HEK293 (cell line): Measurements from ENCODE around the gene SURF4.
A peak's percentile ranks its signal among the peaks of the same experiment; 100 is the strongest.

Experiments
- CTCF ChIA-PET: fragments of 350-600 bp; formaldehyde crosslinking; extraction: SDS; loops from one replicate; lab custom pipeline; 2021; ENCODE audit warnings: antibody characterized with exemption; lab: Yijun Ruan, JAX
- POLR2A ChIA-PET: fragments of 300-600 bp; formaldehyde crosslinking; extraction: SDS; loops from one replicate; lab custom pipeline; 2020; ENCODE audit warnings: antibody characterized with exemption, inconsistent platforms; lab: Yijun Ruan, JAX
- H3K27ac ChIP-seq: fragments of 200-500 bp; sonication (Bioruptor generic); 2 replicates; pipeline ENCODE4 v1.5.1; 2014; ENCODE audit warnings: low read depth, low read length, control low read depth, inconsistent platforms; ENCODE audit errors: extremely low read depth
- H3K36me3 ChIP-seq, 2 experiments: fragments of 200-500 bp in 1 of 2; sonication (Bioruptor generic) in 1 of 2; 1 replicate in 1 of 2; 2 replicates in 1 of 2; pipeline ENCODE4 v1.5.1; 2014 to 2017; ENCODE audit warnings: inconsistent platforms in 2 of 2, low read length in 2 of 2; ENCODE audit not compliant: control insufficient read depth in 2 of 2, insufficient read depth in 1 of 2
- H3K4me1 ChIP-seq: fragments of 200-500 bp; sonication (Bioruptor generic); 2 replicates; pipeline ENCODE4 v1.5.1; 2014; ENCODE audit warnings: mild to moderate bottlenecking, low read length, inconsistent platforms; ENCODE audit not compliant: control insufficient read depth, insufficient read depth
- H3K4me3 ChIP-seq: 2 replicates; pipeline ENCODE4 v1.5.1; 2011; ENCODE audit warnings: low read depth, mild to moderate bottlenecking, control low read depth, low read length, moderate library complexity
- H3K9me3 ChIP-seq: fragments of 200-500 bp; sonication (Bioruptor generic); 2 replicates; pipeline ENCODE4 v1.5.1; 2014; ENCODE audit warnings: low read depth, low read length, inconsistent platforms; ENCODE audit not compliant: control insufficient read depth, insufficient read depth
- GLI2 ChIP-seq: fragments of 450-650 bp; formaldehyde crosslinking; IDR thresholded peaks from 2 replicates; pipeline ENCODE4; 2017; ENCODE audit warnings: missing biosample characterization, missing genetic modification characterization, low read depth, borderline replicate concordance
- REPIN1 ChIP-seq: fragments of 450-650 bp; formaldehyde crosslinking; IDR thresholded peaks from 2 replicates; pipeline ENCODE4 v1.5.1; 2017; ENCODE audit warnings: missing biosample characterization, missing genetic modification characterization, low read depth
- SCRT1 ChIP-seq: fragments of 450-650 bp; formaldehyde crosslinking; IDR thresholded peaks from 2 replicates; pipeline ENCODE4 v1.5.1; 2016; ENCODE audit warnings: missing biosample characterization, missing genetic modification characterization, borderline replicate concordance
- SCRT2 ChIP-seq: fragments of 450-650 bp; formaldehyde crosslinking; IDR thresholded peaks from 2 replicates; pipeline ENCODE4 v1.5.1; 2016; ENCODE audit warnings: missing biosample characterization, missing genetic modification characterization
- YY1 ChIP-seq: fragments of 450-650 bp; formaldehyde crosslinking; IDR thresholded peaks from 2 replicates; pipeline ENCODE4 v1.5.1; 2018; ENCODE audit warnings: missing biosample characterization, missing genetic modification characterization
- ZFP69B ChIP-seq: fragments of 450-650 bp; formaldehyde crosslinking; IDR thresholded peaks from 2 replicates; pipeline ENCODE4 v1.5.1; 2016; ENCODE audit warnings: missing biosample characterization, missing genetic modification characterization
- ZNF121 ChIP-seq: fragments of 450-650 bp; formaldehyde crosslinking; IDR thresholded peaks from 2 replicates; pipeline ENCODE4 v1.5.1; 2016; ENCODE audit warnings: missing biosample characterization, missing genetic modification characterization
- ZNF211 ChIP-seq: fragments of 450-650 bp; formaldehyde crosslinking; IDR thresholded peaks from 2 replicates; pipeline ENCODE4 v1.5.1; 2016; ENCODE audit warnings: low read depth, missing biosample characterization, missing genetic modification characterization
- ZNF214 ChIP-seq: fragments of 450-650 bp; formaldehyde crosslinking; IDR thresholded peaks from 2 replicates; pipeline ENCODE4 v1.5.1; 2017; ENCODE audit warnings: missing biosample characterization, mild to moderate bottlenecking, missing genetic modification characterization, borderline replicate concordance
- ZNF248 ChIP-seq: fragments of 450-650 bp; formaldehyde crosslinking; IDR thresholded peaks from 2 replicates; pipeline ENCODE4 v1.5.1; 2017; ENCODE audit warnings: missing biosample characterization, missing genetic modification characterization
- ZNF416 ChIP-seq: fragments of 450-650 bp; formaldehyde crosslinking; IDR thresholded peaks from 2 replicates; pipeline ENCODE4 v1.5.1; 2016; ENCODE audit warnings: missing biosample characterization, missing genetic modification characterization
- ZNF423 ChIP-seq: fragments of 450-650 bp; formaldehyde crosslinking; IDR thresholded peaks from 2 replicates; pipeline ENCODE4 v1.5.1; 2016; ENCODE audit warnings: missing biosample characterization, missing genetic modification characterization
- ZNF626 ChIP-seq: fragments of 450-650 bp; sonication (Bioruptor Pico); formaldehyde crosslinking; IDR thresholded peaks from 2 replicates; pipeline ENCODE4 v1.5.1; 2018; ENCODE audit warnings: missing biosample characterization, missing genetic modification characterization, inconsistent platforms
- ZNF707 ChIP-seq: fragments of 450-650 bp; formaldehyde crosslinking; IDR thresholded peaks from 2 replicates; pipeline ENCODE4 v1.5.1; 2016; ENCODE audit warnings: missing biosample characterization, missing genetic modification characterization
- TF ChIP-seq, protein P1 (sequence below): fragments of 450-650 bp; formaldehyde crosslinking; IDR thresholded peaks from 2 replicates; pipeline ENCODE4 v1.5.1; 2016; ENCODE audit warnings: missing biosample characterization, missing genetic modification characterization
- TF ChIP-seq, protein P2 (sequence below): fragments of 450-650 bp; formaldehyde crosslinking; IDR thresholded peaks from 2 replicates; pipeline ENCODE4 v1.5.1; 2016; ENCODE audit warnings: missing biosample characterization, missing genetic modification characterization
- TF ChIP-seq, protein P3 (sequence below): fragments of 450-650 bp; formaldehyde crosslinking; IDR thresholded peaks from 2 replicates; pipeline ENCODE4 v1.5.1; 2017; ENCODE audit warnings: missing biosample characterization, mild to moderate bottlenecking, missing genetic modification characterization, moderate library complexity

Gene SURF4

DNA sequence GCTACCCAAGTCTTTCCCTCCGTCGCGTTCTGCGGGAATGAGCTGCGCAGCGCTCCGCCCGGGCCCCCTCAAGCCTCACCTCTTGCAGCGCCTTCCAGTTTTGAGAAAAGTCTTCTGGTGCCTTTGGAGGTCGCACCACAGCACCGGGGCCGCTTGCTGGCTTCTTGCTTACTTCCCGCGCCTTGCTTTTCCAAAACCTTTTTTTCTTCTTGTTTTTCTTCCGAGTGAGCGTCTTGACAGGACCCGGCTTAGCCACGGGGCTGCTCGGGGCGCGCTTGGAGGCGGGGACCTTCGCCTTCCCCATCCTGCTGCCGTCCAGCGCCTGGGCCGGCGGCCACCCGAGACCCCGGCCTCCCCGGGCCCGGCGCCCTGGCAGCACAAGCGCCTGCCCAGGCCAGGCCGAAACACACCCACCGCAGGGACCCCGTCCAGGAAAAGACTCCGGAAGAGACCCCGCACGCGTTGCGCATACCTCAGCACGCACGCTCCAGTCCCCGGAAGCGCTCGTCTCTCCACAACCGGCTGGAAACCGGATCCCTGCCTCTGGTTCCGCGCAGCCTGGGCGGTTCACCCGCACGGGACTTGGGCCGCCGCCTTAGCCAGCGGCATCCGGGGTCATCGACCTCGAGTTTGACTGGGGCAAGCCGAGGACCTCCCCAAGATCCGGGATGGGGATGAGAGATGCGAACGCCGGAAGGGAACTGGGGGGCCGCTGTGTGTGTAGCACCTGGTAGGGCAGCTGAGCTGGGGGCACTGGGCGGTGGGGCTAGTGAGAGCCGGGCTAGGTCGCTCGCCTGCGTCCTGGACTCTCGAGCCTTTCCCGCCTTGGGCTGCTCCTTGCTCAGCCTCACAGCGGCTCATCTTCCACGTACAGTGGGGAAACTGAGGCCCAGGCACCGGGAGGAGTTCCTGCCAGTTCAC is 41.9 kb upstream of the SURF4 start, which contains the start of gene REXO4 (continued):
- TF ChIP-seq, protein P1, sequence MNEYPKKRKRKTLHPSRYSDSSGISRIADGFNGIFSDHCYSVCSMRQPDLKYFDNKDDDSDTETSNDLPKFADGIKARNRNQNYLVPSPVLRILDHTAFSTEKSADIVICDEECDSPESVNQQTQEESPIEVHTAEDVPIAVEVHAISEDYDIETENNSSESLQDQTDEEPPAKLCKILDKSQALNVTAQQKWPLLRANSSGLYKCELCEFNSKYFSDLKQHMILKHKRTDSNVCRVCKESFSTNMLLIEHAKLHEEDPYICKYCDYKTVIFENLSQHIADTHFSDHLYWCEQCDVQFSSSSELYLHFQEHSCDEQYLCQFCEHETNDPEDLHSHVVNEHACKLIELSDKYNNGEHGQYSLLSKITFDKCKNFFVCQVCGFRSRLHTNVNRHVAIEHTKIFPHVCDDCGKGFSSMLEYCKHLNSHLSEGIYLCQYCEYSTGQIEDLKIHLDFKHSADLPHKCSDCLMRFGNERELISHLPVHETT = peak; percentile 100
- no peak for TF ChIP-seq ZNF416
- no peak for TF ChIP-seq ZNF211 (tag by site-specific recombination)
- TF ChIP-seq ZNF214 (tag by site-specific recombination) = no peak
- TF ChIP-seq, protein P2, sequence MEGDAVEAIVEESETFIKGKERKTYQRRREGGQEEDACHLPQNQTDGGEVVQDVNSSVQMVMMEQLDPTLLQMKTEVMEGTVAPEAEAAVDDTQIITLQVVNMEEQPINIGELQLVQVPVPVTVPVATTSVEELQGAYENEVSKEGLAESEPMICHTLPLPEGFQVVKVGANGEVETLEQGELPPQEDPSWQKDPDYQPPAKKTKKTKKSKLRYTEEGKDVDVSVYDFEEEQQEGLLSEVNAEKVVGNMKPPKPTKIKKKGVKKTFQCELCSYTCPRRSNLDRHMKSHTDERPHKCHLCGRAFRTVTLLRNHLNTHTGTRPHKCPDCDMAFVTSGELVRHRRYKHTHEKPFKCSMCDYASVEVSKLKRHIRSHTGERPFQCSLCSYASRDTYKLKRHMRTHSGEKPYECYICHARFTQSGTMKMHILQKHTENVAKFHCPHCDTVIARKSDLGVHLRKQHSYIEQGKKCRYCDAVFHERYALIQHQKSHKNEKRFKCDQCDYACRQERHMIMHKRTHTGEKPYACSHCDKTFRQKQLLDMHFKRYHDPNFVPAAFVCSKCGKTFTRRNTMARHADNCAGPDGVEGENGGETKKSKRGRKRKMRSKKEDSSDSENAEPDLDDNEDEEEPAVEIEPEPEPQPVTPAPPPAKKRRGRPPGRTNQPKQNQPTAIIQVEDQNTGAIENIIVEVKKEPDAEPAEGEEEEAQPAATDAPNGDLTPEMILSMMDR (tag by site-specific recombination) = no peak; the same call in 1 of the 2 replicates
- no peak for TF ChIP-seq ZNF423 (tag by site-specific recombination)
- no peak for TF ChIP-seq ZNF707
- TF ChIP-seq GLI2 (tag by site-specific recombination) = no peak
- TF ChIP-seq YY1 (tag by site-specific recombination) = peak; percentile 88
- TF ChIP-seq, protein P3, sequence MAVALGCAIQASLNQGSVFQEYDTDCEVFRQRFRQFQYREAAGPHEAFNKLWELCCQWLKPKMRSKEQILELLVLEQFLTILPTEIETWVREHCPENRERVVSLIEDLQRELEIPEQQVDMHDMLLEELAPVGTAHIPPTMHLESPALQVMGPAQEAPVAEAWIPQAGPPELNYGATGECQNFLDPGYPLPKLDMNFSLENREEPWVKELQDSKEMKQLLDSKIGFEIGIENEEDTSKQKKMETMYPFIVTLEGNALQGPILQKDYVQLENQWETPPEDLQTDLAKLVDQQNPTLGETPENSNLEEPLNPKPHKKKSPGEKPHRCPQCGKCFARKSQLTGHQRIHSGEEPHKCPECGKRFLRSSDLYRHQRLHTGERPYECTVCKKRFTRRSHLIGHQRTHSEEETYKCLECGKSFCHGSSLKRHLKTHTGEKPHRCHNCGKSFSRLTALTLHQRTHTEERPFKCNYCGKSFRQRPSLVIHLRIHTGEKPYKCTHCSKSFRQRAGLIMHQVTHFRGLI (tag by site-specific recombination) = peak; percentile 81
- TF ChIP-seq ZNF626 (tag by site-specific recombination) = no peak
- peak; percentile 94; the same call in 1 of the 2 replicates for TF ChIP-seq REPIN1 (tag by site-specific recombination)

- H3K36me3 ChIP-seq = peaks cover 7 to 65% of the 10 kb centered on the region in 2 experiments
- POLR2A ChIA-PET = interaction anchor here (4.7 kb wide), 1 partner anchor 45 kb away, joined by 28 read pairs; the partner anchor contains the start of gene CACFD1
These were observed 39.3 kb upstream of the SURF4 start for GRCh38 chr9:133415170-133415569.

DNA sequence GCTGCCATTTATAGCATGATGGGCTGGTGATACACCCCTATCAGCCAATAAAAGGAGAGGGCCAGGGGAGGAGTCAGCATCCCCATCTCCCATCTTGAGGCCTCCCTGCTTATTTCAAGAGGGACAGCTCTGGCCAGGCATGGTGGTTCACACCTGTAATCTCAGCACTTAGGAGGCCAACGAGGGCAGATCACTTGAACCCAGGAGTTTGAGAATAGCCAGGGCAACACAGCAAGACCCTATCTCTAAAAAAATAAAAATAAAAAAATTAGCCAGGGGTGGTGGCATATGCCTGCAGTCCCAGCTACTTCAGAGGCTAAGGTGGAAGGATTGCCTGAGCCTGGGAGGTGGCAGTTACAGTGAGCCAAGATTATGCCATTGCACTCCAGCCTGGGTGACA is 32.2 kb upstream of the SURF4 start:
- H3K9me3 ChIP-seq = no peaks in the 10 kb centered on the region
- no peak overlapping the region for H3K27ac ChIP-seq
- ChIA-PET CTCF (interaction anchor here (0.7 to 1.4 kb wide), 5 partner anchors 9 to 365 kb away, joined by 3 to 5 read pairs (median 4); no protein-coding TSS in a partner anchor), POLR2A (no interaction called here)
- H3K4me1 ChIP-seq = no peaks in the 10 kb centered on the region
- H3K36me3 ChIP-seq = peaks cover 5 to 95% of the 10 kb centered on the region in 2 experiments
- H3K4me3 ChIP-seq = no peak overlapping the region
- peak; percentile 82 for TF ChIP-seq ZNF121 (tag by site-specific recombination)
- no peak for TF ChIP-seq ZFP69B (tag by site-specific recombination)
- TF ChIP-seq, all 188 proteins: peak for 1

More at GRCh38 chr9:133415170-133415569, 39.3 kb upstream of the SURF4 start:
- Histone ChIP-seq H3K4me1 (no peaks in the 10 kb centered on the region; the same call in 1 of the 2 replicates), H3K27ac (no peak overlapping the region), H3K9me3 (no peaks in the 10 kb centered on the region), H3K4me3 (no peak overlapping the region)
- TF ChIP-seq SCRT1 (0 out of 2 replicates have a peak, but pooled peaks have one; percentile 29), ZNF248 (tag by site-specific recombination) (no peak), SCRT2 (peak; percentile 54)
- CTCF ChIA-PET = interaction anchor here (0.7 to 3.5 kb wide), 6 partner anchors 10 to 582 kb away, joined by 3 to 20 read pairs (median 4); no protein-coding TSS in a partner anchor
